WI38 (cell line): Measurements from ENCODE around the gene ERCC4.
"Not testable (repeated sequence)": the region's sequence is repeated elsewhere in the genome, so short reads cannot be mapped to it uniquely, and the experiment has no call there.

Experiments
- H3K4me3 ChIP-seq: 2 replicates; pipeline ENCODE4 v1.5.1; 2011; ENCODE audit warnings: low read depth, mild to moderate bottlenecking, control low read depth, low read length
- CTCF ChIP-seq: IDR thresholded peaks from 2 replicates; pipeline ENCODE4 v1.5.1; 2012; ENCODE audit warnings: low read depth, mild to moderate bottlenecking, control low read depth, low read length

ERCC4 gene

GRCh38 chr16:13904179-13904691 lies 15.7 kb upstream of the ERCC4 start:
- H3K4me3 ChIP-seq = no peak overlapping the region
- no peak for TF ChIP-seq CTCF

GRCh38 chr16:13904822-13905221 lies 15.1 kb upstream of the ERCC4 start:
- not testable (repeated sequence) for H3K4me3 ChIP-seq
- peak; percentile 54 for TF ChIP-seq CTCF

GRCh38 chr16:13906168-13907089 lies 13.5 kb upstream of the ERCC4 start:
- TF ChIP-seq CTCF = no peak
- H3K4me3 ChIP-seq = no peak overlapping the region

GRCh38 chr16:13907431-13907830 lies 12.5 kb upstream of the ERCC4 start:
- TF ChIP-seq CTCF = no peak

GRCh38 chr16:13909069-13909468 lies 10.9 kb upstream of the ERCC4 start:
- H3K4me3 ChIP-seq = no peak overlapping the region
- no peak for TF ChIP-seq CTCF

More at GRCh38 chr16:13907431-13907830, 12.5 kb upstream of the ERCC4 start:
- H3K4me3 ChIP-seq = no peak overlapping the region

GRCh38 chr16:13909872-13910303 lies 10.1 kb upstream of the ERCC4 start:
- no peak overlapping the region for H3K4me3 ChIP-seq
- no peak for TF ChIP-seq CTCF

GRCh38 chr16:13911306-13911705 lies 8.6 kb upstream of the ERCC4 start:
- H3K4me3 ChIP-seq = no peak overlapping the region
- no peak for TF ChIP-seq CTCF
